GM23338 (cell line): ENCODE results near the gene FLOT1. TPM values are rescaled to one million over a fixed set of nuclear protein-coding genes. Genes with fewer than 3 reads are reported as not detected.

ENCODE experiments used
- ATAC-seq: fragments of 200-7000 bp; cut with Tn5 transposase; 3 replicates; pipeline ENCODE4 v1.9.1; 2020
- DNase-seq: peaks from one replicate; pipeline ENCODE4 v3.0.0-alpha.2; 2015; ENCODE audit warnings: low spot score
- H2AFZ ChIP-seq: fragments of 200-600 bp; sonication (generic); 2 replicates; pipeline ENCODE4 v1.8.0; 2016; ENCODE audit warnings: antibody characterized with exemption, mild to moderate bottlenecking, moderate library complexity
- H3F3A ChIP-seq: fragments of 200-600 bp; sonication (generic); replicated peaks from 2 replicates; pipeline ENCODE4 v1.8.0; 2017; ENCODE audit warnings: antibody characterized with exemption, mixed run types, low read depth
- H3K27ac ChIP-seq: fragments of 200-600 bp; sonication (generic); 2 replicates; pipeline ENCODE4 v1.6.1; 2016; ENCODE audit warnings: low read depth
- H3K27me3 ChIP-seq: fragments of 200-600 bp; sonication (generic); 2 replicates; pipeline ENCODE4 v1.8.0; 2016; ENCODE audit warnings: mild to moderate bottlenecking, mixed run types, moderate library complexity; ENCODE audit not compliant: insufficient read depth
- H3K36me3 ChIP-seq: fragments of 200-600 bp; sonication (generic); 2 replicates; pipeline ENCODE4 v1.8.0; 2016; ENCODE audit warnings: mild to moderate bottlenecking; ENCODE audit not compliant: insufficient read depth
- H3K4me1 ChIP-seq: fragments of 200-600 bp; sonication (generic); 2 replicates; pipeline ENCODE4 v1.8.0; 2016; ENCODE audit warnings: mild to moderate bottlenecking, moderate library complexity; ENCODE audit not compliant: insufficient read depth
- H3K4me2 ChIP-seq: fragments of 200-600 bp; sonication (generic); 2 replicates; pipeline ENCODE4 v1.7.1; 2017; ENCODE audit warnings: mixed run types
- H3K4me3 ChIP-seq: fragments of 200-600 bp; sonication (generic); 2 replicates; pipeline ENCODE4 v1.6.1; 2016; ENCODE audit warnings: mixed run types
- H3K79me2 ChIP-seq: fragments of 200-600 bp; sonication (generic); replicated peaks from 2 replicates; pipeline ENCODE4 v1.8.0; 2017; ENCODE audit warnings: mild to moderate bottlenecking; ENCODE audit not compliant: insufficient read depth
- H3K9me2 ChIP-seq: fragments of 200-600 bp; sonication (generic); 2 replicates; pipeline ENCODE4 v1.8.0; 2017; ENCODE audit not compliant: insufficient read depth
- H4K20me1 ChIP-seq: fragments of 200-600 bp; sonication (generic); replicated peaks from 2 replicates; pipeline ENCODE4 v1.8.0; 2017; ENCODE audit warnings: mild to moderate bottlenecking; ENCODE audit not compliant: insufficient read depth
- H3K27ac Mint-ChIP-seq: 2 replicates; pipeline ENCODE4 v1.8.0; 2020; ENCODE audit warnings: inconsistent platforms, mild to moderate bottlenecking, moderate library complexity, mixed read lengths
- H3K27me3 Mint-ChIP-seq: 3 replicates; pipeline ENCODE4 v1.8.0; 2022; ENCODE audit warnings: low read depth, mild to moderate bottlenecking, moderate library complexity, mixed read lengths, inconsistent platforms; ENCODE audit not compliant: insufficient read depth, poor library complexity
- H3K36me3 Mint-ChIP-seq: 3 replicates; pipeline ENCODE4 v1.8.0; 2021; ENCODE audit warnings: low read depth, mild to moderate bottlenecking, inconsistent platforms, moderate library complexity, mixed read lengths
- H3K4me1 Mint-ChIP-seq: 3 replicates; pipeline ENCODE4 v1.8.0; 2020; ENCODE audit warnings: mild to moderate bottlenecking, inconsistent platforms, mixed read lengths
- H3K4me3 Mint-ChIP-seq: 3 replicates; pipeline ENCODE4 v1.8.0; 2021; ENCODE audit warnings: moderate library complexity, mild to moderate bottlenecking, inconsistent platforms, mixed read lengths
- H3K9me3 Mint-ChIP-seq: 3 replicates; pipeline ENCODE4 v1.8.0; 2020; ENCODE audit warnings: moderate library complexity, mild to moderate bottlenecking, inconsistent platforms, mixed read lengths
- CREB1 ChIP-seq: fragments of 250-450 bp; sonication (Bioruptor Pico); IDR thresholded peaks from 2 replicates; pipeline ENCODE4 v1.5.0; 2020; ENCODE audit warnings: low read depth, mild to moderate bottlenecking, moderate library complexity
- ETS1 ChIP-seq: IDR thresholded peaks from 2 replicates; pipeline ENCODE4 v1.6.1; 2016; ENCODE audit warnings: antibody characterized with exemption
- EZH2phosphoT487 ChIP-seq: fragments of 200-600 bp; sonication (generic); IDR thresholded peaks from one replicate; pipeline ENCODE4 v1.8.1; 2018; ENCODE audit warnings: antibody characterized with exemption; ENCODE audit not compliant: unreplicated experiment
- JUNB ChIP-seq: IDR thresholded peaks from one replicate; pipeline ENCODE4 v1.6.1; 2016; ENCODE audit warnings: antibody characterized with exemption; ENCODE audit not compliant: unreplicated experiment
- NANOG ChIP-seq: IDR thresholded peaks from 2 replicates; pipeline ENCODE4 v1.6.1; 2016; ENCODE audit warnings: antibody characterized with exemption, borderline replicate concordance
- POLR2AphosphoS5 ChIP-seq: IDR thresholded peaks from 2 replicates; pipeline ENCODE4 v1.6.1; 2016; ENCODE audit warnings: antibody characterized with exemption, low read depth
- REST ChIP-seq: IDR thresholded peaks from one replicate; pipeline ENCODE4 v1.6.1; 2018; ENCODE audit warnings: antibody characterized with exemption; ENCODE audit not compliant: unreplicated experiment
- STAT1 ChIP-seq: IDR thresholded peaks from one replicate; pipeline ENCODE4 v1.6.1; 2016; ENCODE audit warnings: antibody characterized with exemption; ENCODE audit not compliant: unreplicated experiment
- ZNF114 ChIP-seq: fragments of 250-450 bp; sonication (Bioruptor Pico); IDR thresholded peaks from 2 replicates; pipeline ENCODE4 v1.5.0; 2020; ENCODE audit warnings: mild to moderate bottlenecking, moderate library complexity
- ZNF462 ChIP-seq: fragments of 250-450 bp; sonication (Bioruptor Pico); IDR thresholded peaks from 2 replicates; pipeline ENCODE4 v1.5.0; 2020; ENCODE audit warnings: mild to moderate bottlenecking, moderate library complexity
- polyA plus RNA-seq: library from polyadenylated mRNA; unstranded; fragments of >200 nt; fragmentation: Nextera tagmentation; extraction: Ambion mirVana; gene quantifications from 2 replicates; pipeline ENCODE4 v1.2.1, GENCODE V29; 2016
- total RNA-seq: library from RNA; depleted of rRNA; stranded (reverse); fragments of >200 nt; shearing (Covaris generic); gene quantifications from 2 replicates; pipeline ENCODE4 v1.2.3, GENCODE V29; 2014

FLOT1 gene
- total and polyA plus RNA-seq, 2 experiments from 2014 or later = 72.2 to 94.5 TPM

GRCh38 chr6:30700340-30700739 is 42.1 kb downstream of the FLOT1 start (continued):
- no peak for TF ChIP-seq ETS1
- TF ChIP-seq ZNF462 (CRISPR knock-in tag) = no peak
- no peak for TF ChIP-seq NANOG
- no peak for TF ChIP-seq CREB1
- no peak for TF ChIP-seq STAT1
- TF ChIP-seq JUNB = no peak
- no peak for TF ChIP-seq ZNF114
- no peak for TF ChIP-seq POLR2AphosphoS5

- H3K4me3 Mint-ChIP-seq = no peak overlapping the region
- no peak overlapping the region for H3K27ac Mint-ChIP-seq
- ATAC-seq (no peak), DNase-seq (no peak)
- peaks cover 7% of the 10 kb centered on the region for H3K27me3 Mint-ChIP-seq
- no peak overlapping the region for H2AFZ ChIP-seq
- no peaks in the 10 kb centered on the region for H3K27me3 ChIP-seq
- no peak overlapping the region for H3K27ac ChIP-seq
- H3K4me2 ChIP-seq = no peak overlapping the region
- peaks cover 11% of the 10 kb centered on the region for H3K36me3 Mint-ChIP-seq
- H3K4me1 Mint-ChIP-seq = peaks cover 10% of the 10 kb centered on the region; the same call in 2 of the 3 replicates
- TF ChIP-seq EZH2phosphoT487 = no peak
- TF ChIP-seq REST = no peak
- no peak for TF ChIP-seq POLR2AphosphoS5
- H3K36me3 ChIP-seq = peaks cover 11% of the 10 kb centered on the region
- peaks cover under 1% of the 10 kb centered on the region; the same call in 1 of the 2 replicates for H3K4me1 ChIP-seq
- no peaks in the 10 kb centered on the region for H3K9me2 ChIP-seq
- no peaks in the 10 kb centered on the region; the same call in 1 of the 2 replicates for H4K20me1 ChIP-seq
- H3K79me2 ChIP-seq = no peaks in the 10 kb centered on the region
- H3F3A ChIP-seq = 0 out of 2 replicates have a peak, but pooled peaks cover 6% of the 10 kb centered on the region
- no peaks in the 10 kb centered on the region for H3K9me3 Mint-ChIP-seq
- no peak overlapping the region for H3K4me3 ChIP-seq
Measured at GRCh38 chr6:30696432-30696831, 46.1 kb downstream of the FLOT1 start.
